ENCODE measurements around the gene GSKIP.
A peak's percentile ranks its signal among the peaks of the same experiment; 100 is the strongest.
"Not testable (repeated sequence)": the region's sequence is repeated elsewhere in the genome, so short reads cannot be mapped to it uniquely, and the experiment has no call there.

The GSKIP gene, protein sequence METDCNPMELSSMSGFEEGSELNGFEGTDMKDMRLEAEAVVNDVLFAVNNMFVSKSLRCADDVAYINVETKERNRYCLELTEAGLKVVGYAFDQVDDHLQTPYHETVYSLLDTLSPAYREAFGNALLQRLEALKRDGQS

GRCh38 chr14:96362965-96363750, at the start of gene GSKIP, which contains the start of gene ATG2B:
Gene GSKIP (plus strand): TSS chr14:96363526. CDS start chr14:96382248, 18,722 bp downstream.
Gene ATG2B (minus strand): TSS chr14:96363341. CDS start chr14:96362976, 365 bp downstream.
- peak; percentile 88 to 99 for DNase-seq (ENCODE audit: extremely low read depth in 1 of 2, low read depth in 1 of 2)

- DNase-seq (ENCODE audit: extremely low read depth in 1 of 2, low read depth in 1 of 2): no peak
Measured at GRCh38 chr14:96316087-96316486, 47.2 kb upstream of the GSKIP start.

DNA sequence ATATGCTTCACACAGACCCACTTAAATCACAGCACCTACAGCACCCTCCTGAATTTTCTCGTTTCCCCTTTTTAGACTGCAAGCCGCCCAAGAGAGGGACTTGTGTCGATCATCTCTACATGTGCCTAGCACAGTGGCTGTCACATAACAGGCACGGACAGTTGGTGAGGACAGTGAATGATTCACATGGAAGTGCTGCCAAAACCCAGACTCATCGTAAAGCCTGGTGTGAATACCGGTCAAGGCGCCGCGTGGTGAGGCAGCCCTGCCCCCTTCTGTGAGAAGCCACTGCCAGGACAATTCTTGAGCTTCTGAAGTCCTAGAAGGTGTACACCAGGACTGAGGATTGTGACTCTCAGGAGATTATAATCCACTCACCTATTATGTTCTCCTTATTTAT, 44.5 kb upstream of the GSKIP start:
- no peak for DNase-seq (ENCODE audit: extremely low read depth in 1 of 2, low read depth in 1 of 2)

DNA sequence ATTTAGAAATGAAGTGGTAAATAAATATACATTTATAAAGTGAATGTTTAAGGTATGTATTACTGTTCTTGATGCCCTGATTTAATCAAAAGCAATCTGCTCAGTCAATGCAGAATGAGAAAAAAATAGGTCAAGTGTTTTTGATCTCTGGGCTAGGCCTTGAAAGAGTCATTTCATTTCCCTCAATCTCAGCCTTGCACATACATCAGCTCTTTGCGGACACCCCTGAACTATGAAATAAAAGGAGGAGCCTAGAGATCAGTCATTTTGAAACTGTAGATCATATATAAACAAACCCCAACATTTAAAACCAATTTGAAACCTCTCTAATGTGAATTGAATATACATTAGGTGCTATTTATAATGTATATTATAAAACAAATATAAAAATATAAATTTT, 42.7 kb upstream of the GSKIP start:
- DNase-seq (ENCODE audit: extremely low read depth in 1 of 2, low read depth in 1 of 2): no peak

DNA sequence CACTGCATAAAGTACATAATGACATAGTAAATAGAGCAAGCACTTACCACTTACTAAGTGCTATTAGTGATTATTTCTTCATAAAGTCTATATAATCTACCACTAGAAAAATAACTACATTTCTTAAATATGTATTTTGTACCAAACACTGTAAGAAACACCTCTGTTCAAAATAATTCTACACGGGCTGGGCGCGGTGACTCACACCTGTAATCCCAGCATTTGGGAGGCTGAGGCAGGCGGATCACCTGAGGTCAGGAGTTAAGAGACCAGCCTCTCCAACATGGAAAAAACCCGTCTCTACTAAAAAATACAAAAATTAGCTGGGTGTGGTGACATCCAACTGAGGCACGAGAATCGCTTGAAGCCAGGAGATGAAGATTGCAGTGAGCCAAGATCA, 39.1 kb upstream of the GSKIP start:
- DNase-seq (ENCODE audit: extremely low read depth in 1 of 2, low read depth in 1 of 2): no peak

DNA sequence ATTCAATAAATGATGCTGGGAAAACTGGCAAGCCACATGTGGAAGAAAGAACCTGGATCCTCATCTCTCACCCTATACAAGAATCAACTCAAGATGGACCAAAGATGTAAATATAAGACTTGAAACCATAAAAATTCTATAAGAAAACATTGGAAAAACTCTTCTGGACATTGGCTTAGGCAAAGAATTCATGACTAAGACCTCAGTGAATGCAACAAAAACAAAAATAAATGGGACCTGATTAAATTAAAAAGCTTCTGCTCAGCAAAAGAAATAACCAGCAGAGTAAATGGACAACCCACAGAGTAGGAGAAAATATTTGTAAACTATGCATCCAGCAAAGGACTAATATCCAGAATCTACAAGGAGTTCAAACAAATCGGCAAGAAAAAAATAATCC, 24.8 kb upstream of the GSKIP start:
- no peak for DNase-seq (ENCODE audit: extremely low read depth in 1 of 2, low read depth in 1 of 2)

DNA sequence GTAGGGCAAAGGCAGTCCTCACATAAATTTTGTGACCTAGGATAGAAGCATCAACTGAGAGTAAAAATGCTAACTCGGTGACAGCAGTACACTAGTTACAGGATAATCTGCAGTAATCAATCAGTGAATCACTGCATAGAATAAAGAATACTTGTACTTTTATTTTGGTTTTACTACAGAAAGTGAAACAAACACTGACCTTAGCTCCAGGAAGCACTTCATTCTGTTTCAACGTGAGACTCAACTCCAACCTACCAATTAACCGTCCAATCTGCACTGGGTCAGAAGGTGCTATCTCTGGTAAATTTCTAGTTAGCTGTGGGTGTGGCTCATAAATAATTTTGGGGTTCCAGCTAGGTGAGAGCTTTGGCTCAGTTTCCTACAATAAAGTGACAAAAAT, 22.0 kb upstream of the GSKIP start:
- DNase-seq (ENCODE audit: extremely low read depth in 1 of 2, low read depth in 1 of 2): no peak

DNA sequence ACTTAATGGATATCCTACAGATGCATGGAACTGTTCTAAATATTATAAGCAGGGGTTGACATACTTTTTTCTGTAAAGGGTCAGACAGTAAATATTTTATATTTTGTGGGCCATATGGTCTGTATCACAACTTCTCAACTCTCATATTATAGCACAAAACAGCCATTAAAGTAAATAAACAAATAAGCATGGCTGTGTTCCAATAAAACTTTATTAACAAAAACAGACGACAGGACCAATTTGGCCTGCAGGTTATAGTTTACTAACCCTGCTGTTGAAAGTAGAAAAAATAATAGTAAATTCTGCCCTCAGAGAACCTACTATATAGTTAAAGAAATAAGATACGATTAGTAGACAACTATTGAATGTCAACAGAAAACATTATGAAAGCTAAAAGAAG, 17.7 kb upstream of the GSKIP start:
- no peak for DNase-seq (ENCODE audit: extremely low read depth in 1 of 2, low read depth in 1 of 2)

DNA sequence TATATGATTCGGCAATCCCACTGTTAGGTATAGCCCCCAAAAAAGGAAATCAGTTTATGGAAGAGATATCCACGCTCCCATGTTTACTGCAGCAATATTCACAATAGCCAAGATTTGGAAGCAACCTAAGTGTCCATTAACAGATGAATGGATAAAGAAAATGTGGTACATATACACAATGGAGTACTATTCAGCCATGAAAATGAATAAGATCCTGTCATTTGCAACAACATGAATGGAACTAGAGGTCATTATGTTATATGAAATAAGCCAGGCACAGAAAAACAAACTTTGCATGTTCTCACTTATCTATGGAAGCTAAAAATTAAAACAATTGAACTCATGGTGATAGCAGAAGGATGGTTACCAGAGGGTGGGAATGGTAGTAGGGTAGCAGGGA, 15.4 kb upstream of the GSKIP start:
- DNase-seq (ENCODE audit: extremely low read depth in 1 of 2, low read depth in 1 of 2): not testable (repeated sequence)

DNA sequence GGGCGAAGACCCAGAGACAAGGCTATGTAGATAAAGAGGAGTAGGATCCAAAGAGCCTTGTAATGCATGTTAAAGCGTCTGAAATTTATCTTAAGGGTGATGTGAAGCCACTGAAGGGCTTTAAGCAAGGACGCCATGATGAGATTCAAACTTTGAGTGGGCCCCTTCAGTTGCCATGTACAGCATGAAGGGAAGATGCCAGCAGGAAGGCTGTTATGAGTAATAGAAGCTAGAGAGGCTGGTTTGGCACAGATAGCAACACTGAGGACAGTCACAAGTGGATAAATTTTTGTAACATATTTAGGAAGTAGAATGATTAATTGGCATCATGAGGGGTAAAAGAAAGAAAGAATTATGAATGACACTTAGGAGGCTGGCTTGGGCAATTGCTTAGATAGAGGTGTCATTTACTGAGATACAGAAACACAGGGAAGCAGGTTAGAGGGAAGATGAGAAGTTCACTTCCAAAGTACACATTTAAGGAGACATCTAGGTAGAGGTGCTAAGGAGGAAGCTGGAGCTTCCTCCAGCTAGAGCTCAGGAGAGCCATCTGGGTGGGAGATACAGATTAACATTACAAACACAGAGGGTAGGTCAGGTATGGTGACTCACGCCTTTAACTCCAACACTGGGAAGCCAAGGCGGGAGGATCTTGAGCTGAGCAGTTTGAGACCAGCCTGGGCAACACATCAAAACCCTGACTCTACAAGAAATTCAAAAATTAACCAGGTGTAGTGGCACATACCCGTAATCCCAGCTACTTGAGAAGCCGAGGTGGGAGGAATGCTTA, 13.8 kb upstream of the GSKIP start:
- no peak for DNase-seq (ENCODE audit: extremely low read depth in 1 of 2, low read depth in 1 of 2)

GRCh38 chr14:96351986-96352385, 11.3 kb upstream of the GSKIP start:
- DNase-seq (ENCODE audit: extremely low read depth in 1 of 2, low read depth in 1 of 2): no peak

DNA sequence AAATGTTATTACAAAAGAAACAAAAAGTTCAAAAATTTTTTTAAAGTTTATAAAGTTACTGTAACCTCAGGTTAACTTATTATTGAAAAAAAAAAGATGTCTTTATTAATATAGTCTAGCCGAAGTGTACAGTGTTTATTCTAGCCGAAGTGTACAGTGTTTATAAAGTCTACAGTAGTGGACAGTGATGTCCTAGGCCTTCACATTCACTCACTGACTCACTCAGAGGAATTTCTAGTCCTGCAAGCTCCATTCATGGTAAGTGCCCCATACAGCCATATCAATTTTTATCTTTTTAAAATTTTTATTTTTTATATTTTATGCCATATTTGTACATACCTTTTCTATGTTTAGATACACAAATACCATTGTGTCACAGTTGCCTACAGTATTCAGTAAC, 10.6 kb upstream of the GSKIP start:
- DNase-seq (ENCODE audit: extremely low read depth in 1 of 2, low read depth in 1 of 2): no peak

- DNase-seq (ENCODE audit: extremely low read depth in 1 of 2, low read depth in 1 of 2): no peak
Measured at GRCh38 chr14:96354246-96354645, 9.1 kb upstream of the GSKIP start.

DNA sequence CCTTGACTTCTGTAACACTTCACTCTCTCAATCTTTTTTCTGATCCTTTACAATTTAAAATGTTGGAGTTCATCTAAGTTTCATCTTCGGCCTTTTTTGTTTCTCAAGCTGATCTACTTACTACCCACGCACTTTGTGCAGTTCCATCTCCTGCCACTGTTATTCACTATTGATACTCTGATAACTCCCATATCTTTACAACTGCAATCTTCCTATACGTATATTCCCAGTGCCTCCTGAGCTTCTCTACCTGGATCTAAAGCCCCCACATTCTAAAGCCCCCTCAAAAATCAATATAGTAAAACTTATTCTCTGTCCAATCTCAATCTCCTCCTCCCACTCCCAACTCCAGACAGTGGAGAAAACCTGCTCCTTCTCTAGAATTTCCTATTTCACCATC, 6.1 kb upstream of the GSKIP start:
- no peak for DNase-seq (ENCODE audit: extremely low read depth in 1 of 2, low read depth in 1 of 2)

DNA sequence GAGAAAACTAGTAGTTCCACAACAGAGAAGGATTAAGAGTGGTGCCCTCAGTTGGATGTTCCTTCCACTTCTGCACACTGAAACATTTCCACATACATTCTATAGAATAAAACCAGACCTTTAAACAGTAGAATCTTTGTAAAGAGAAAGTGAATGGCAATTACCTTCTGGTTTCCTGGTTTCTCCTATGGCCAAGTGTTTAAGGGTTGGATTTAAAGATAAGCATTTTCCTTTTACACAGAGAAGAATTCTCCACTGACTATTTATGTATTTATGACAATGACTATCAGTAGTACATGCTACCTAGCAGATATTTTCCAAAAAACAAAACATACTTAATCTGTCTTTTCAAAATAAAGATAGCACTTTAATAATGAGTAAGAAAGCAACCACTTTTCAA, 3.4 kb upstream of the GSKIP start:
- no peak for DNase-seq (ENCODE audit: extremely low read depth in 1 of 2, low read depth in 1 of 2)

- peak in 1 of 2 donors; percentile 8 for DNase-seq (ENCODE audit: extremely low read depth in 1 of 2, low read depth in 1 of 2)
Measured at GRCh38 chr14:96362071-96362964, 1.0 kb upstream of the GSKIP start.

DNA sequence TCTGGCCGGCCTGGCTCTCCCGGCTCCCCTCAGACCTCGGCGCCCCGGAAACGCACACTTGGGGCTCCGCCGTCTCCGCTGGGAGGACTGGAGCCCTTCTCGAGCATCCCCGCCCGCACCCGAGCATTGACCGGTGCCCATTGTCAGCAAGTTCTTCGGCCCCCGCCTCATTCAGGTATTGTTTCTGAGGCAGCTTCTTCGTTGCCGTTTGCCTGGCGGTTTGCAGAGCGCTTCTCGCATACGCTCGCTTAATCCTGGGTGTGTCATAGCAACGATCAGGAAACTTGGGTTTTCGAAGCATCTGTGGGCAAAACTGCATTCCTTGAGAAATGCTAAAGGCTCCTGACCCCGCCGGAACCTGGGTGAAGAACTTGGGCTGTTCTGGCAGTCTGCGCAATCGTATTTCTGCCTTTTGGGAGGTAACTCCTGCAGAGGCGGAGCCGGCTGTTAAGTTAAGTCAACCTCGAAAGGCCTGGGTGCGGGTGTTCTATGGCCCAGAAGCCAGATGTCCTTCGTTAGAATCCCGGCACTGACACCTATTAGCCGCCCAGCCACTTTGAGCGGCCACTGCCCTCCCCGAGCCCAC, 518 bp downstream of the GSKIP start:
- DNase-seq (ENCODE audit: extremely low read depth in 1 of 2, low read depth in 1 of 2): peak in 1 of 2 donors; percentile 14

DNA sequence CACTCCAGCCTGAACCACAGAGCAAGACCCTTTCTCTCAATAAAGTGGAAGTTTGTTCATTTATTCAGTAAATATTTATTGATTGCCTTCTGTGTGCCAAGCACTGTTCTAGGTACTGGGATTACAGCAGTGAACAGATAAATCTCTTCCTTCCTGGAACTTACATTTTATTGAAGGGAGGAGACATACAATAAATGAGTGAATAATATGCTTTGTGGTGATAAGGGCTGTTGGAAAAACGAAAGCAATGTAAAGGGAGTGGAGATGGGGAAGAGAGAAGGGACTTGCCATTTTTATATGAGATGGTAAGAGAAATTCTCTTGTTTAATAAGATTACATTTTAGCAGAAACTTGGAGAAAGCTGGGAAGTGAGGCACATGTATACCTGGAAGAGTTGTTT, 1.6 kb downstream of the GSKIP start:
- DNase-seq (ENCODE audit: extremely low read depth in 1 of 2, low read depth in 1 of 2): no peak

DNA sequence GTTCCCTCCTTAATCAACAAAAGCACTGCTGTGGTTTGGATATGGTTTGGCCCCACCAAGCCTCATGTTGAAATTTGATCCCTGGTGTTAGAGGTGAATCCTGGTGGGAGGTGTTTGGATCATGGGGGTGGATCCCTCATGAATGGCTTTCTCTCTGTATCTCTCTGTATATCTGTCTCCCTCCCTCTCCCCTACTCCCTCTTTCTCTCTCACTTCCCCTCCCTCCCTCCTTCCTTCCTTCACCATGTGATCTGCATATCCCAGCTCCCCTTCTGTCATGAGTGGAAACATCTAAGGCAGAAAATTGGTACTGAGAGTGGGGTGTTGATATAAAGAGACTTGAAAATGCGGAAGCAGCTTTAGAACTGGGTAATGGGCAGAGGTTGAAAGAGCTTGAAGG, 5.2 kb downstream of the GSKIP start:
- DNase-seq (ENCODE audit: extremely low read depth in 1 of 2, low read depth in 1 of 2): no peak

DNA sequence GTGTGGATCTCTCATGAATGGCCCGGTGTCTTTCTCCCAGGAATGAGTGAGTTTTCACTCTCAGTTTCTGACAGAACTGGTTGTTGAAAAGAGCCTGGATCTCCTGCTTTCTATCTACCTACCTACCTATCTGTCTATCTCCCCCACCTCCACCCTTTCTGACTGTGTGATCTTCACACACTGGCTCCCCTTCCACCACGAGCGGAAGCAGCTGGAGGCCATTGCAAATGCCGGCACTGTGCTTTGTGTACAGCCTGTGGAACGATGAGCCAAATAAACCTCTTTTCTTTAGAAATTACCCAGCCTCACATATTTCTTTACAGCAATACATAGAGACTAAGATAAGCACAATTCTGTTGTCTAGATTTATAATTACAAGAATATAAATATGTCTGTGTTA, 7.2 kb downstream of the GSKIP start:
- no peak for DNase-seq (ENCODE audit: extremely low read depth in 1 of 2, low read depth in 1 of 2)
